BJ (cell line): ENCODE results near the gene NKX1-2. TPM values are rescaled to one million over a fixed set of nuclear protein-coding genes. Genes with fewer than 3 reads are reported as not detected.

Source experiments
- CTCF ChIA-PET: fragments of 350-600 bp; formaldehyde crosslinking; extraction: SDS; loops from one replicate; lab custom pipeline; 2021; ENCODE audit warnings: antibody characterized with exemption, inconsistent platforms; lab: Yijun Ruan, JAX
- POLR2A ChIA-PET: fragments of 300-600 bp; sonication (Branson Sonifier 250); formaldehyde crosslinking; extraction: SDS; loops from one replicate; lab custom pipeline; 2021; ENCODE audit warnings: antibody characterized with exemption; lab: Charles Lee
- DNase-seq: peaks from one replicate; pipeline ENCODE4 v3.0.0-alpha.2; 2011; ENCODE audit warnings: low read depth
- H3K27me3 ChIP-seq: 2 replicates; pipeline ENCODE4 v1.6.0; 2011; ENCODE audit warnings: low read length; ENCODE audit not compliant: control insufficient read depth, insufficient read depth
- H3K36me3 ChIP-seq: 2 replicates; pipeline ENCODE4 v1.5.1; 2011; ENCODE audit warnings: low read length; ENCODE audit not compliant: control insufficient read depth, insufficient read depth
- H3K4me3 ChIP-seq: 2 replicates; pipeline ENCODE4 v1.5.1; 2011; ENCODE audit warnings: low read depth, mild to moderate bottlenecking, control low read depth, low read length
- polyA plus RNA-seq: library from polyadenylated mRNA; depleted of rRNA; stranded (reverse); fragments of >200 nt; gene quantifications from 2 replicates; pipeline ENCODE4 v1.2.3, GENCODE V29; 2011
- TF ChIP-seq, protein P1 (sequence below): IDR thresholded peaks from 2 replicates; pipeline ENCODE4 v1.5.1; 2011; ENCODE audit warnings: low read depth, mild to moderate bottlenecking, control low read depth, inconsistent platforms, low read length, moderate library complexity; ENCODE audit not compliant: insufficient read depth

The NKX1-2 gene
- polyA plus RNA-seq, 1 experiment = not detected

DNA sequence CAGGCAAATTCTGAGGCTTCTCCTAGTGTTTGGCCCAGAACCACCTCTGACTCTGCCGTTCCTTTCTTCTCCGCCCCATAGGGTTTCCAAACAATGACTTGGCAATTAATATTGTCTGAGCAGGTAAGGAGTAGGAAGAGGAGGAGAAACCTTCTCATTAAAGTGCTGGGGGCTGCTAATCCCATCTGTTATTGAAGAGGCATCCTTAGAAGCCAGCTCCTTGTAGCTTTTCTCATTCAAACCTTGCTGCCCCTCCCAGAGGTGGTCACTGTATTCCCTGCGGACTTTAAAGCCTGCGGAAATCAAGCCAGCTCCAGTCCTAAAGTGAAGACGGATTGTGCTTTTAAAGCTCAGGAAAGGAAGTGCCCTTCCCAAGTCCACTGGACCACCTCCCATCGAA is 1.4 kb upstream of the NKX1-2 start:
- POLR2A ChIA-PET = no interaction called here

DNA sequence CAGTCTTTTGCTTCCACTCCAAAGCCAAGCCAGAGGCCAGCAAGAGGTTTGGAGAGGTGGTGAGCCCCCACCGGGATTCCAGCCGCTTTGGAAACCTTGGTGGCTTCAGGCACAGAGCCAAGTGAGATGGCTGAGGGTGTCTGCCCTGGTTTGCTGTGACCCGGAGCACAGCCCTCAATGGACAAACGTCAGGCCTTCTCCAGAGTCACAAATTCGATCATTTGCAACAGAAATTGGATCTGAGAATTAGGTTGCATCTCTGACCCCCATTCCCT is 885 bp upstream of the NKX1-2 start:
- H3K27me3 ChIP-seq = peaks cover 58% of the 10 kb centered on the region
- ChIA-PET POLR2A (no interaction called here), CTCF (no interaction called here)
- no peak for DNase-seq
- TF ChIP-seq, protein P1, sequence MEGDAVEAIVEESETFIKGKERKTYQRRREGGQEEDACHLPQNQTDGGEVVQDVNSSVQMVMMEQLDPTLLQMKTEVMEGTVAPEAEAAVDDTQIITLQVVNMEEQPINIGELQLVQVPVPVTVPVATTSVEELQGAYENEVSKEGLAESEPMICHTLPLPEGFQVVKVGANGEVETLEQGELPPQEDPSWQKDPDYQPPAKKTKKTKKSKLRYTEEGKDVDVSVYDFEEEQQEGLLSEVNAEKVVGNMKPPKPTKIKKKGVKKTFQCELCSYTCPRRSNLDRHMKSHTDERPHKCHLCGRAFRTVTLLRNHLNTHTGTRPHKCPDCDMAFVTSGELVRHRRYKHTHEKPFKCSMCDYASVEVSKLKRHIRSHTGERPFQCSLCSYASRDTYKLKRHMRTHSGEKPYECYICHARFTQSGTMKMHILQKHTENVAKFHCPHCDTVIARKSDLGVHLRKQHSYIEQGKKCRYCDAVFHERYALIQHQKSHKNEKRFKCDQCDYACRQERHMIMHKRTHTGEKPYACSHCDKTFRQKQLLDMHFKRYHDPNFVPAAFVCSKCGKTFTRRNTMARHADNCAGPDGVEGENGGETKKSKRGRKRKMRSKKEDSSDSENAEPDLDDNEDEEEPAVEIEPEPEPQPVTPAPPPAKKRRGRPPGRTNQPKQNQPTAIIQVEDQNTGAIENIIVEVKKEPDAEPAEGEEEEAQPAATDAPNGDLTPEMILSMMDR = no peak
- H3K36me3 ChIP-seq = no peaks in the 10 kb centered on the region
- H3K4me3 ChIP-seq = no peak overlapping the region

More for the DNA sequence above, 1.4 kb upstream of the NKX1-2 start:
- CTCF ChIA-PET = interaction anchor here (1.0 kb wide), 1 partner anchor 8 kb away, joined by 4 read pairs; no protein-coding TSS in a partner anchor
- TF ChIP-seq, protein P1 = no peak
- no peak for DNase-seq
- Histone ChIP-seq H3K4me3 (no peak overlapping the region), H3K27me3 (peaks cover 57% of the 10 kb centered on the region), H3K36me3 (no peaks in the 10 kb centered on the region)

DNA sequence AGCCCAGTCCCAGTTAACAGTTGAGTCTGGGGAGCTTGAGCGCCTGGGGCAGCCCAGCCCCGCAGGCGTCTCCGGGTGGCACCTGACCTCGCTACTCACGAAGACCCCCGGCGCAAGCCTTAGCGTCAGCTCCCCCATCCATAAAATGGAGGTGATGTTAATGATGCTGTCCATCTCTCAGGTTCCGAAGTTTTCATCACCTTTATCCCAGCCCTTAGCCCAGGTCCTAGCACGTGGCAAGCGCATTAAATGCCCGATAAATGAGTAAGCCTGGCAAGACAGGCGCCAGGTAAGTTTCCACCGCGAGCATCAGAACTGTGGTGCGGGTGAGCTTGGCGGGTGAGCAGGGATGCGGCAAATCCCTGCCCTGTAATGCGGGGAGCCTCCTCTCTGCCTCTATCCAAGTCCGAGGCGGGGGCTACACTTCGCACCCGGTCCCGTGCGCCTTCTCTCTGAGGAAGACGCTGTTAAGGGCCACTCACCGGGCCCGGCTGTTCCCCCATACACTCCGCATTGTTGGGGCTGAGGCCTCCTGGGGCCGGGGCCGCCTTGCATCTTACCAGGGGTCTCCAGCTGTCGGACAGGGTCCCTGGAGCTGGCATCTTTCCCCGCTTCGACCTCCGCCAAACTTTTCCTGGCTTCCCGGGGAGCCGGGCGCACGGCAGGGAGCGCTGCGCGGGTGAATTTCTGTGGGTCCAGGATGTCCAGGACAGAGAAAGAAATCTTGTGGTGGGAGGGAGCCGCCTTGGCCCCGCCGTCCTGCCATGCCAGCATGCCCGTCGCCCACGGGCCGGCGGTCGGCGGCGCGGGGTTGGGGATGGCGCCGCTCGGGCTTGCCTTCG is 444 bp downstream of the NKX1-2 start:
- Histone ChIP-seq H3K36me3 (no peaks in the 10 kb centered on the region), H3K27me3 (peaks cover 52% of the 10 kb centered on the region), H3K4me3 (no peak overlapping the region)
- no peak for DNase-seq
- POLR2A ChIA-PET = no interaction called here
- CTCF ChIA-PET = interaction anchor here (1.7 kb wide), 1 partner anchor 28 kb away, joined by 3 read pairs; no protein-coding TSS in a partner anchor
- TF ChIP-seq, protein P1 = no peak

DNA sequence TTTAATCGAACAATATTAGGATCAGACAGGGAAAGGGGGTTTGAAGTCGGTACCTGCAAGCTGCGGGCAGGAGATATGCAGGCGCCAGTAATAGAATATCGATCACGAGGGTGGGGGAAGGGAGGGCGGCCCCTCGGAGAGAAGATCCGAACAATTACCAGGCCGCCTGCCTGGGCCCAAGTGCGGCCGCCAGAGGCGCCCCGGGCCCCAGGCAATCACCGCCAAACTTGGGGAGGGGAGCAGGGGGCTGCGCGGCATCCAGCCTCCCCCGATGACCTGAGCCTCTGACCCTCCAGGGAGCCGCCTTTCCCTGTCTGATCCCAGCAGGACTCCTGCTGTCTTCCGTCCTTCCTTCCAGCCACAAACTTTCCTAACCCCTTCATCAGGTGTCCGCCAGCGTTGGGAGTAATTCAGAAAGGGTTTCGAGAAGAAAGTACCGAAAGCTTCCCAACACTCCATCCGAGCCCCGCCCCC is 1.1 kb downstream of the NKX1-2 start:
- DNase-seq = no peak
- ChIA-PET POLR2A (no interaction called here), CTCF (interaction anchor here (1.7 kb wide), 1 partner anchor 27 kb away, joined by 3 read pairs; no protein-coding TSS in a partner anchor)
- TF ChIP-seq, protein P1 = peak; percentile 8; the same call in 1 of the 2 replicates
- Histone ChIP-seq H3K4me3 (no peak overlapping the region), H3K36me3 (no peaks in the 10 kb centered on the region), H3K27me3 (peaks cover 49% of the 10 kb centered on the region)

DNA sequence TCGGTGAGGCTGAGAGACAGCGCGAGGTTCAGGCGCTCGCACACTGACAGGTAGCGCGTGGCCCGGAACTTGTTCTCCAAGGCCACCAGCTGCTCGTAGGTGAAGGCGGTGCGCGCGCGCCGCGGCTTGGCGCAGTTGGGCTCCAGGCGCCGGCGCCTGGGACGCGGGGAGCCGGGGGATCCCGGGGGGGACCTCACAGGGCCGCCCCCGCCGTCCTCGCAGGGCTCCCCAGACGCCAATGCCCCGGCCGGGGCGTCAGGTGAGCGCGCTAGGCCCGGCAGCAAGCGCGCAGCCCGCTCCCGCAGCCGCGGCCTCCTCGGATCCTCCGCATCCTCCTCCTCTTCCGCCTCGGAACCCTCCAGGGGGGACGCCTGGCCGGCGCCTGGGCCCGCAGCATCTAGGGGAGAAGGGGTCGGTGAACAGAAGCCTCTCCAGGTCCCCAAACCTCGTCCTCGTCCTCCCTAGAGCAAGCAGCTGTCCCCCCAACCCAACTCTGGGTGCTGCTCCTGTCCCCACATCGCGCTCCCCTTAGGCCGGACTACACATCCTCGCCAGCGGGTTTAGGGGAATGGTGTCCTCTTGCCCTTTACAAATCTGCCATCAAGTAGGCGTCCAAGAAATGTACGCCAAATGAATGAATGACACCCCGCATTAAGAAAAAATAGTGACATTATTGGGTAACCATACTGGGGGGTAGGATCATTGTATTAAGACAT is 1.9 kb downstream of the NKX1-2 start:
- Histone ChIP-seq H3K4me3 (no peak overlapping the region), H3K27me3 (peaks cover 46% of the 10 kb centered on the region), H3K36me3 (no peaks in the 10 kb centered on the region)
- CTCF ChIA-PET = interaction anchor here (1.7 kb wide), 1 partner anchor 26 kb away, joined by 3 read pairs; no protein-coding TSS in a partner anchor
- POLR2A ChIA-PET = no interaction called here
- no peak for DNase-seq
- TF ChIP-seq, protein P1 = no peak
